GM12865 (cell line): ENCODE results near the gene ZNF618.

Experiments
- DNase-seq: peaks from one replicate; pipeline ENCODE4 v3.0.0; 2010; ENCODE audit warnings: low read depth
- H3K4me3 ChIP-seq: 2 replicates; pipeline ENCODE4 v1.5.1; 2011; ENCODE audit warnings: mild to moderate bottlenecking, low read depth, low read length, control low read depth
- TF ChIP-seq, protein P1 (sequence below): IDR thresholded peaks from 2 replicates; pipeline ENCODE4 v1.5.1; 2011; ENCODE audit warnings: low read length, control low read depth, low read depth, inconsistent platforms; ENCODE audit not compliant: insufficient read depth; ENCODE audit errors: missing control alignments

ZNF618 gene

DNA sequence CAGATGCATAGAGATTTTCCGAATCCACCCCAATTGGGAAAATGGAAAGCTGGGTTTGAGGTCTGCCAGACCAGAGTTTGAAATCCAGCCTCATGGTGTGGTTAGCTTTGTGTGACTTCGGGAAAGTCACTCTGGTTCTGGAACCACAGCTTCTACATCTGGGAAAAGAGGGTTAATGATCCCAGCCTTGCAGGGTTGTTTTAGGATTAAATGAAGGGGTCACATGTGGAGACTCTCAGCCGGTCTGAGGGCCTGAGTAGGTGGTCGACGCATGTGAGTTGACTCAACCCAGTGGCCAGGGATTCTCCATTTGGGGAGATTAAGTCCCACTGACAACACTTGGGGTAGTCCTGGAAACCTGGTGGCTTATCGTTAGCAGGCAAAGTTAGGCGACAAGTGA is 6.1 kb downstream of the ZNF618 start:
- no peak overlapping the region for H3K4me3 ChIP-seq
- TF ChIP-seq, protein P1, sequence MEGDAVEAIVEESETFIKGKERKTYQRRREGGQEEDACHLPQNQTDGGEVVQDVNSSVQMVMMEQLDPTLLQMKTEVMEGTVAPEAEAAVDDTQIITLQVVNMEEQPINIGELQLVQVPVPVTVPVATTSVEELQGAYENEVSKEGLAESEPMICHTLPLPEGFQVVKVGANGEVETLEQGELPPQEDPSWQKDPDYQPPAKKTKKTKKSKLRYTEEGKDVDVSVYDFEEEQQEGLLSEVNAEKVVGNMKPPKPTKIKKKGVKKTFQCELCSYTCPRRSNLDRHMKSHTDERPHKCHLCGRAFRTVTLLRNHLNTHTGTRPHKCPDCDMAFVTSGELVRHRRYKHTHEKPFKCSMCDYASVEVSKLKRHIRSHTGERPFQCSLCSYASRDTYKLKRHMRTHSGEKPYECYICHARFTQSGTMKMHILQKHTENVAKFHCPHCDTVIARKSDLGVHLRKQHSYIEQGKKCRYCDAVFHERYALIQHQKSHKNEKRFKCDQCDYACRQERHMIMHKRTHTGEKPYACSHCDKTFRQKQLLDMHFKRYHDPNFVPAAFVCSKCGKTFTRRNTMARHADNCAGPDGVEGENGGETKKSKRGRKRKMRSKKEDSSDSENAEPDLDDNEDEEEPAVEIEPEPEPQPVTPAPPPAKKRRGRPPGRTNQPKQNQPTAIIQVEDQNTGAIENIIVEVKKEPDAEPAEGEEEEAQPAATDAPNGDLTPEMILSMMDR, result no peak

DNA sequence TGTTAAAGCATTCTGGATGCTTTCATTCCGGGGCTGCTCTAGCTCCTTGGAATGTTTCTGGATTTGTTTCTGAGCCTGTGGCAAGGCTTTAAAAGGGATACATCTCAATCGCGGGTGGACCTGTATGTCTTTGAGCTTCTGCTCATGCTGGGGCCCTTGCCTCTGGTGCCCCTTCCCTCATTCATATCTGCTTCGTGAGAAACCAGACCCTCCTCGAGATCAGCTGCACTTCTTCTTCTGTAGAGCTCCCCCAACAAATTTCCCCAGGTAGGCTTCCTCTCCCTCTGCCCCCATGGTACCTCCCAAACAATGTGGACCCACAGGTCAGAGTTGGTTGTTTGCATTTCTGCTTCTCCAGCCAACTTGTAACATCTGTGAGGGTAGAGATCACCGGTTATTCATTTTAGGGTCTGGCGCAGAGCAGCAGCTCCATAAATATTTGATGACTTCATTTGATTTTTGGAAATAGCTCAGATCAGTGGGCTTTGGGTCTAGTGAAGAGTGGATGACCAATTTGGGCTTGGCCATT is 6.6 kb downstream of the ZNF618 start:
- H3K4me3 ChIP-seq, result no peak overlapping the region
- TF ChIP-seq, protein P1, result no peak
- no peak for DNase-seq

More for the DNA sequence above, 6.1 kb downstream of the ZNF618 start:
- DNase-seq, result no peak

DNA sequence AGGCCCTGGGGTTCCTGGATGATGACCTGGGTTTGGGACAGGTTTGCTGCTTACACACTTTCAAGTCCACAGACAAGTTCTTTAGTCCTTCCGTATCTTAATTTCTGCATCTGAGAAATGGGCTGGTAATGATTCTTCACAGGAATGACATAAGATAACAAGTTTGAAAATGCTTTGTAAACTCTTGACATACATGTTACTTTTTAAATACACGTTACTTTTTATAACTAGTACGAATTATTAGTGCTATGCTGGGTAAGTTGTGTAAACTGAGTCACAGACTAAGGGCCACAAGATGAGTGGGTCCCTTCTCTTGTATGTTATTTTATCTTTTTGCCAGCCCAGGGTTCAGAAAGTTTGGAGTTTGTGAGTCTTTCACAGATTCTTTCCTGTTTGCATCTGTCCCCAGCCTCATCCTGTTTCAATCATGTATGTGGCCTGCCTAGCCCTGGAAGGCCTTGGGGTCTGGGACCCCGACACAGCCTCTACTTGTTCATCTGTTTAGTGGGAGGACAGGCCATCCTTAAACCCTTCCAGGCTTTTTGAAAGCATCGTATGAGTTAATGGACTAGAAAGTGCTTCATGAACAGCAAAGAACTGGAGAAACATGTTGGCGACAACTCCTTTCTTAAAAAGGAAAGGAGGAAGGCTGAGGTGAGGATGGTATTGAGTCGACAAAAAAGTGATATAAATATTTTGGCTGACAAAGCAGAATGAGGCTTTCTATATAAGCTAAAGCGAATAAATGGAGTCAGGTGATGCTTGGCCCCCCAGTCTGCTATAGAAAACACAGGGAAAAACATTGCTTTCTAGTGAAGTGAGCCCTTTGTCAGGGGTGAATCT is 9.3 kb downstream of the ZNF618 start:
- TF ChIP-seq, protein P1, result no peak
- H3K4me3 ChIP-seq, result no peak overlapping the region
- no peak for DNase-seq

DNA sequence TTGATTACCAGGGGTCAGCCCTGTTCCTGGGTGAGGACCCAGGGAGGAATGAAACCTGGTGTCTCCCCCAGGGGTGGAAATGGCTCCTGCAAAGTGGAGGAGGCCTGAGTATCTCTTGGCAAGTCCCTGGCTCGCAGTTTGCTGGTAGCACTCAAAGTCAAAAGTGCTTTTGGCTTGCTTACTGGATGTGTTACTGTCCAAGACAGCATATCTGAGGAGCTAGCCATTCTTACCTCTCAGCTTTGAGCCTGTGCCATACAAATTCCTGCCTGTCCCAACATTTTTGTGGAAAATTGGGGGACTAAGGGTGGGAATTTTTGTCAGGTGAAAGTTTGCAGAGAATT is 9.9 kb downstream of the ZNF618 start:
- H3K4me3 ChIP-seq, result no peak overlapping the region
- DNase-seq, result no peak
- TF ChIP-seq, protein P1, result no peak

DNA sequence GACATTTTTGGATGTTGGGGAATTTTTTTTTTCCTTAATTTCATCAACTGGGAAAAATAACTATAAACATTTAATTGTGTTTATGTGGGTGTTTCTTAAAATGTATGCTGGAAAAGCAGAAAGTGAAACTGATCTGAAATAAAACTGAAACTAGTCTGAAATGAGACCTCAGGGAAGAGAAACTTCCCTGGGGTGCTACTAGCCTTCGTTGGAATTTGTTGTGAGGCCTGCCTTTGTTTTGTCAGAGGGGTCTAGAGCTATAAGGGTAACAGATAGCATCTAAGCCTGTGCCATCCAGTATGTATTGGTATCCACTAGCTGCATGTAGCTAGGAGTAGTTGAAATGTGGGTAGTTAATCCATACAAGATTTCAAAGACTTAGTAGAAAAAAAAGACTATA is 10.4 kb downstream of the ZNF618 start:
- no peak for DNase-seq
- H3K4me3 ChIP-seq, result no peak overlapping the region

DNA sequence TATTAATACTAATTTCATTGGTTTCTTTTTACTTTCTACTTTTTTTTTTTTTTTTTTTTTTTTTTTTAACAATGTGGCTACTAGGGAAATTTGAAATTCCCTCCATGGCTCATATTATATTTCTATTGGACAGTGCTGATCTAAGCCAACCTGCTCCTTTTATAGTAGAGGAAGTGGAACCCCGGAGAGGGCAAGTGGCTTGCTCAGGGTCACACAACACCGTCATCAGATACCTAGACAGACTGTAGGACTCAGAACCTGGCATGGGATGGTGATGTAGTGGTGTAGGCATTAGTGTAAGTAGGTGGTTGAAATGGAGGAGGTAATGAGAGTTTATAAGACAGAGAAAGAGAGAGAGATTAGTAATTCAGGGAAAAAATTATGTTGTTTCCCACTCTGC is 10.8 kb downstream of the ZNF618 start:
- DNase-seq, result no peak
- no peak overlapping the region for H3K4me3 ChIP-seq
- TF ChIP-seq, protein P1, result no peak

More for the DNA sequence above, 10.4 kb downstream of the ZNF618 start:
- TF ChIP-seq, protein P1, result no peak
